Measurements from ENCODE around the gene SNTG2.
A peak's percentile ranks its signal among the peaks of the same experiment; 100 is the strongest.
"Not testable (repeated sequence)": the region's sequence is repeated elsewhere in the genome, so short reads cannot be mapped to it uniquely, and the experiment has no call there.

The SNTG2 gene

DNA sequence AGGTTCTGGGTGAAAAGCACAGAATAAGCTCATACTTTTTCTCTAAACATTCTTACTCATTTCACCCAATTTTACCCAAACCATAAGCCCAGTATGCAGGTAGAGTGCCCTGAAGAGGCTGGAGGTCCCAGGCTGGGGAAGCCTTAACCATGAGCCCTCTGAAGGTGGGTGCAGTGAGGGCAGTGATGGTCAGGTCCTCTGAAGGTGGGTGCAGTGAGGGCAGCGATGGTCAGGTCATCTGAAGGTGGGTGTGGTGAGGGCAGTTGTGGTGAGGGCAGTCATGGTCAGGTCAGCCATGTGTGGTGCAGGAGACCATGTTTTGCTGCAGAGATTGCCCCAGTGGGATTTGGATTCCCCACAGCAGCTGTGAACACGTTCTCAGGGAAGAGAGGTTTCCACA, 148.8 kb downstream of the SNTG2 start:
- no peak for DNase-seq (ENCODE audit: low read depth)

DNA sequence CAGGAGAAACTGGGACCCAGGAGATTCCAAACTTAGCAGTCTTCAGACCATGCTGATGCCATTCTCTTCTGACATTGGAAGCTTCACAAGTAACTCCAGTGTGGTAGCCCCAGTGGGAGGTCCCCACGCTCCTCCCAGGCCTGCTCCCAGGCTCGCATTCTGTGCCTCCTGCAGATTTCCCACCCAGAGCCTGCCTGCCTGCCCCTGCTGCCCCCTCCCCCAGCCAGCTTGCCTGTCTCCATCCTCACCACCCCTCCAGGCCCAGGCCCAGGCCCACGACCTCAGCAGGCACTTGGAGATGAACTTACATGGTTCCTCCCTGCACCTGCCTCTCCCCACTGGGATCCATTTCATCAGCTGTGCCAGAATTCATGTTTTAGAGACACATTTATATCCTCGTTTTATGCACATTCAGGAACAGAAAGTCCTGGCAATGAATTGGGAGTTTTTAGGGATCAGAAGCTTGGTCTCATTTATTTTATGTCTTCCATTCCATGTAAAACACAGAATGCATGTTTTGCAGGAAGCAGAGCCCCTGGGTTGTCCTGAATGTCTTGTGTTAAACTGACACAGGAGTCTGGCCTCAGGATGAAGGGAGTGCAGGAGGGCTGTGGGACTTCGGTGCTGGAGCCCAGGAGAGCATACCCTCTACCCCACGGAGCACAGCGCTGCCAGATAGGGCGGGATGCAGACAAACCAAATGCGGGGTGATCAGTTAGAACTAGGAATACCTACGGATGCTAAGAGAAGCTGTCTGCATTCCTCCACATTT, 150.5 kb downstream of the SNTG2 start:
- DNase-seq (ENCODE audit: low read depth) = no peak

- DNase-seq (ENCODE audit: low read depth) = no peak
These were observed 151.4 kb downstream of the SNTG2 start for GRCh38 chr2:1101982-1102590.

- no peak for DNase-seq (ENCODE audit: low read depth)
These were observed 153.7 kb downstream of the SNTG2 start for GRCh38 chr2:1104364-1104763.

GRCh38 chr2:1106344-1106743, 155.7 kb downstream of the SNTG2 start:
- not testable (repeated sequence) for DNase-seq (ENCODE audit: low read depth)

GRCh38 chr2:1115843-1116539, 165.3 kb downstream of the SNTG2 start:
- DNase-seq (ENCODE audit: low read depth) = no peak

- no peak for DNase-seq (ENCODE audit: low read depth)
These were observed 166.9 kb downstream of the SNTG2 start for GRCh38 chr2:1117569-1117968.

- no peak for DNase-seq (ENCODE audit: low read depth)
These were observed 174.6 kb downstream of the SNTG2 start for GRCh38 chr2:1125217-1125616.

GRCh38 chr2:1125633-1126370, 175.2 kb downstream of the SNTG2 start:
- no peak for DNase-seq (ENCODE audit: low read depth)

DNA sequence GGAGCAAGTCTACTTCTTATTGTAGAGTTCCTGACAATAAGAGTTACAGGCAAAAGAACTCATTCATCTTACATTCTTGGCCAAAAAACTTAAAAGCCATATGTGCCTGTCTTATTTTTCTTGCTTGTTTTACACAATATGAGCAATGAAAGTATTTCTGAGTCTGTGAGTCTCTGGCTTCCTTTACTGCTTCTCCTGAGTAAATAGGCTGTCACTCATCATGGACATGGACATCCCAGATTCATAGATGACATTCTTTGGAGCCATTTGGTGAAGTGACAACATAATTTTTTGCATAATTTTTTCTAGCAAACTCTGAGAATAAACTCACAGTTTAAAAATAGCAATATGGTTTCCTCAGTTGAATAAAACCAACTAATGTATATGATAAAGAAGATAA, 179.3 kb downstream of the SNTG2 start:
- DNase-seq (ENCODE audit: low read depth) = no peak

DNA sequence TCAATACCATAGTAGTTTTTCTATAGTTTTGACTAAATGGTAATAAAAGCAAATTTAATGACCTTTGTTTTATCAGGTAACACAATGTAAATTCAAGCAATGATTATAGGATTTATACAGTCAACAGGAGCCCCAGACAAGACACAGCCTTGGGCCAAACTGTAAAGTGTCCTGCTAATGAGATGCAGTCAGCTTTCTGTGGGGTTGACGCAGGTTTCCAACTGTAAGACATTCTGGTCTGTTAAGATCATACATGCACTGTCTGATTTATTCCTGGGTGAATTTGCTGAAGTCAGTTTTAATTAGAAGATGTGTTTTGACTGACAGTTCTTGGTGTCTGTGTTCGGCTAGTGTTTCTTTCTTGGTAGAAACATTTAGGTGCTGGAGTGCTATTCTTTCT, 180.3 kb downstream of the SNTG2 start:
- DNase-seq (ENCODE audit: low read depth) = no peak

- DNase-seq (ENCODE audit: low read depth) = peak; percentile 45
These were observed 181.8 kb downstream of the SNTG2 start for GRCh38 chr2:1132328-1132969.

- DNase-seq (ENCODE audit: low read depth) = not testable (repeated sequence)
These were observed 183.2 kb downstream of the SNTG2 start for GRCh38 chr2:1133896-1134295.

DNA sequence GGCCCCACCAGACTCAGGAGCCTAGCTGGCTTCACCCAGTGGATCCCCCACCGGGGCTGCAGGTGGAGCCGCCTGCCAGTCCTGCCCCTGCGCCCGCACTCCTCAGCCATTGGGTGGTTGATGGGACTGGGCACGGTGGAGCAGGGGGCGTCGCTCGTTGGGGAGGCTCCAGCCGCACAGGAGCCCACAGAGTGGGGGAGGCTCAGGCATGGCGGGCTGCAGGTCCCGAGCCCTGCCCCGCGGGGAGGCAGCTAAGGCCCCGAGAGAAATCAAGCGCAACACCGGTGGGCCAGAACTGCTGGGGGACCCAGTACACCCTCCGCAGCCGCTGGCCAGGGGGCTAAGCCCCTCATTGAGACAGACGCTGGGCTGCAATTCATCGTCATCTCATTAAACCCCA, 184.0 kb downstream of the SNTG2 start:
- no peak for DNase-seq (ENCODE audit: low read depth)

- no peak for DNase-seq (ENCODE audit: low read depth)
These were observed 185.4 kb downstream of the SNTG2 start for GRCh38 chr2:1136067-1136466.

DNA sequence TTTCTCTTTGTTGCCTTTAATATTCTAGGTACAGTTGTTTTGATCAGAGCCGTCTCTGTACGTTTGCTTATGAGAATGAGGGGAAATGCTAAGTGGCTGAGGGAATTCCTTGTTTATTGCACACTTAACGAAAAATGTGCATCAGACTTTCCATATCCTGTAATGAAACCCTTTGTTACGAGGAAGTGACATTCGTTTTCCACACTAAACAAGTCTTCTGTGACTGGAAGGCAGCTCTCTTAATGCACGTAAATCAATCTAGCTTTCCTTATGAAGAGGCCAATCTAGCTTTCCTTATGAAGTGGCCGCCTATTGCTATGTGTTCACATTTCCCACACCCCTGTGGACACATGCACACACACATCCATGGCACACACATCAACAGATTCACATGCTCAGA, 186.2 kb downstream of the SNTG2 start:
- no peak for DNase-seq (ENCODE audit: low read depth)

GRCh38 chr2:1137264-1137663, 186.6 kb downstream of the SNTG2 start:
- DNase-seq (ENCODE audit: low read depth) = no peak

- no peak for DNase-seq (ENCODE audit: low read depth)
These were observed 187.3 kb downstream of the SNTG2 start for GRCh38 chr2:1137913-1138391.

GRCh38 chr2:1140389-1141003, 189.8 kb downstream of the SNTG2 start:
- peak; percentile 32 for DNase-seq (ENCODE audit: low read depth)

DNA sequence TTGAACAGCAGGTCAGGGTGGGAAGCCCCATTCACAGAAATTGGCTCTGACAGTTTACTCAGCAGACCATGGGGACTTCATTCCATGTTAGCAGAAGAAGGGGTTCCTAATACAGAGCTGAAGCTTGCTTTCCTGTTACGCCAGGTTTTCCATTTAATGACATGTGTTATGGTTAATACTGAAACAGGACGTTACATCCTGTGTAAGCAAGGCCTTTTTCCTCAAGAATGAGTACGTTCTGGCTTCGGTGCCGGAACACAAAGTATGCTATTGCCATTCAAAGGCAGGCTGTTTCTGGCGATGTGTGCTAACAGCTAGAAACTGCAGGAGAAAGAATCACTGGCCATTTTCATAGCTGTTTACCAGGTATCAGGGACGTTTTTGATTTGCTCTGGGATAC, 190.4 kb downstream of the SNTG2 start:
- no peak for DNase-seq (ENCODE audit: low read depth)

- DNase-seq (ENCODE audit: low read depth) = no peak
These were observed 192.5 kb downstream of the SNTG2 start for GRCh38 chr2:1143129-1143528.

All from activated T-cell treated with anti-CD3 and anti-CD28 coated beads for 24 hours (primary cell).